ENCODE results near the gene ASB3. TPM values are rescaled to one million over a fixed set of nuclear protein-coding genes. Genes with fewer than 3 reads are reported as not detected.

The ASB3 gene
- total and polyA plus RNA-seq, 9 of the 15 experiments (the other 6 are each of a cell fraction or from before 2014, with no cell fraction given) = 13.6 to 35.3 (median 18.7) TPM

DNA sequence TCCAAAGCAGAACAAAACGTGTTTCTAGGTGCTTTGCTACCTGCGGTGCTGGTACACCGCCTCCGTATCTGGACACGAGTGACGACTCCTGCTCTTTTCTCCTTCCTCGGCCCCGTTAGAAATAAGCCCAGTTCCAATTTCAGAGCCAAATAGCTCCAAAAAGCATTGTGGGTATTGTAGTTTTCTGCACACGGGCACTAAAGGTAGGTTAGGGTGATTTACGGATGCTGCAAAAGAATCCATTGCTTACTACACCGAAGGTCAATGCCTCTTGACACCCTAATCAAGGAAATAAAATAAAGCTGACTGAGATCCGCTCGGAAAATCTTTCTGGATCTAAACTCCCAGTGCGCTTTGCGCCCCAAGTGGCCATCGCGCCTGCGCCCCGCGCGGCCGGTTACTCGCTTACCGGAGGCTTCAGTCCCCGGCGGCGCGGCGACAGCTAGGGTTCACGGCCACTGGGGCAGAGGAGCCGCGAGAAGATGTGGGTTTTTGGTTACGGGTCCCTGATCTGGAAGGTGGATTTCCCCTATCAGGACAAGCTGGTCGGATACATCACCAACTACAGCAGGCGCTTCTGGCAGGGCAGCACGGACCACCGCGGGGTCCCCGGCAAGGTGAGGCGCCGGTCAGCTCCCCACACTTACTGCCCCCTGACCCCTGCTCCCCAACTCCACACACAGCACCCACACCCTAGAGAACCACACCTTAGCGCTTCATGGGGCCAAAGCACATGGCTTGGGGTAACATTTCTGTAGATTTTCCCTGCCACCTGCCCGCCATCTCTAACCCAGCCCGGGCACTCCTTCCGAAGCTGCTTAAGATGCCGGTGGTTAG lies 19.1 kb downstream of the ASB3 start, which contains the start of gene CHAC2 (continued):
- TF ChIP-seq TOE1 (IDR thresholded peaks at IDR 0.05; ENCODE audit: borderline replicate concordance) = no peak
- TF ChIP-seq TOE1 (CRISPR knock-in tag; IDR thresholded peaks at IDR 0.05; ENCODE audit: borderline replicate concordance, low read depth) = no peak
- TF ChIP-seq, protein P1, sequence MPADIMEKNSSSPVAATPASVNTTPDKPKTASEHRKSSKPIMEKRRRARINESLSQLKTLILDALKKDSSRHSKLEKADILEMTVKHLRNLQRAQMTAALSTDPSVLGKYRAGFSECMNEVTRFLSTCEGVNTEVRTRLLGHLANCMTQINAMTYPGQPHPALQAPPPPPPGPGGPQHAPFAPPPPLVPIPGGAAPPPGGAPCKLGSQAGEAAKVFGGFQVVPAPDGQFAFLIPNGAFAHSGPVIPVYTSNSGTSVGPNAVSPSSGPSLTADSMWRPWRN (IDR thresholded peaks at IDR 0.05; ENCODE audit: low read depth) = no peak
- TF ChIP-seq HCFC1 (IDR thresholded peaks at IDR 0.05; ENCODE audit: low read depth, low read length) = peak; percentile 87
- no peak for TF ChIP-seq MCM7 (IDR thresholded peaks at IDR 0.05)
- TF ChIP-seq XRCC5 (IDR thresholded peaks at IDR 0.05; ENCODE audit: low read depth, low read length) = no peak; the same call in 1 of the 2 replicates
- TF ChIP-seq MECOM (CRISPR knock-in tag; IDR thresholded peaks at IDR 0.05) = no peak
- TF ChIP-seq PTBP1 (IDR thresholded peaks at IDR 0.05; ENCODE audit: low read depth, low read length) = no peak
- TF ChIP-seq ZBTB5 (IDR thresholded peaks at IDR 0.05) = no peak
- TF ChIP-seq ZZZ3 (IDR thresholded peaks at IDR 0.05) = no peak
- no peak for TF ChIP-seq GTF3C2 (IDR thresholded peaks at IDR 0.05; ENCODE audit: borderline replicate concordance, extremely low read depth, insufficient read length)
- no peak for TF ChIP-seq KLF1 (tag; IDR thresholded peaks at IDR 0.05)
- TF ChIP-seq, protein P2, sequence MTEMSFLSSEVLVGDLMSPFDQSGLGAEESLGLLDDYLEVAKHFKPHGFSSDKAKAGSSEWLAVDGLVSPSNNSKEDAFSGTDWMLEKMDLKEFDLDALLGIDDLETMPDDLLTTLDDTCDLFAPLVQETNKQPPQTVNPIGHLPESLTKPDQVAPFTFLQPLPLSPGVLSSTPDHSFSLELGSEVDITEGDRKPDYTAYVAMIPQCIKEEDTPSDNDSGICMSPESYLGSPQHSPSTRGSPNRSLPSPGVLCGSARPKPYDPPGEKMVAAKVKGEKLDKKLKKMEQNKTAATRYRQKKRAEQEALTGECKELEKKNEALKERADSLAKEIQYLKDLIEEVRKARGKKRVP (CRISPR knock-in tag; IDR thresholded peaks at IDR 0.05) = no peak
- peak; percentile 54; the same call in 1 of the 2 replicates for TF ChIP-seq POLR2AphosphoS2 (IDR thresholded peaks at IDR 0.05; ENCODE audit: low read length)
- no peak for TF ChIP-seq ZNF24 (IDR thresholded peaks at IDR 0.05)
- no peak for TF ChIP-seq NFXL1 (CRISPR knock-in tag; IDR thresholded peaks at IDR 0.05)
- TF ChIP-seq CXXC5 (CRISPR knock-in tag; IDR thresholded peaks at IDR 0.05) = no peak; the same call in none of the 2 replicates
- peak in 1 of 2 experiments; percentile 53; a peak in 1 of 4 replicates for TF ChIP-seq SIN3A (IDR thresholded peaks at IDR 0.05; ENCODE audit: borderline replicate concordance in 2 of 2, control insufficient read depth in 1 of 2, low read depth in 2 of 2, low read length in 2 of 2)
- TF ChIP-seq, protein P3, sequence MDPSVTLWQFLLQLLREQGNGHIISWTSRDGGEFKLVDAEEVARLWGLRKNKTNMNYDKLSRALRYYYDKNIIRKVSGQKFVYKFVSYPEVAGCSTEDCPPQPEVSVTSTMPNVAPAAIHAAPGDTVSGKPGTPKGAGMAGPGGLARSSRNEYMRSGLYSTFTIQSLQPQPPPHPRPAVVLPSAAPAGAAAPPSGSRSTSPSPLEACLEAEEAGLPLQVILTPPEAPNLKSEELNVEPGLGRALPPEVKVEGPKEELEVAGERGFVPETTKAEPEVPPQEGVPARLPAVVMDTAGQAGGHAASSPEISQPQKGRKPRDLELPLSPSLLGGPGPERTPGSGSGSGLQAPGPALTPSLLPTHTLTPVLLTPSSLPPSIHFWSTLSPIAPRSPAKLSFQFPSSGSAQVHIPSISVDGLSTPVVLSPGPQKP (CRISPR knock-in tag; IDR thresholded peaks at IDR 0.05) = no peak
- TF ChIP-seq SRSF1 (IDR thresholded peaks at IDR 0.05; ENCODE audit: low read depth, low read length) = no peak
- TF ChIP-seq CREM (IDR thresholded peaks at IDR 0.05; ENCODE audit: low read depth) = no peak
